Lung (tissue), 12 donors: ENCODE measurements around the gene ZNF600. TPM values are rescaled to one million over a fixed set of nuclear protein-coding genes. Genes with fewer than 3 reads are reported as not detected.
"Not testable (repeated sequence)": the region's sequence is repeated elsewhere in the genome, so short reads cannot be mapped to it uniquely, and the experiment has no call there.

Experiments
- ATAC-seq: fragments of 200-7000 bp; cut with Tn5 transposase; one replicate; pipeline ENCODE4 v1.9.1; 2020; ENCODE audit warnings: moderate number of reproducible peaks; ENCODE audit not compliant: insufficient read depth, low FRiP score
- DNase-seq, 3 donors: peaks; one replicate each; pipeline ENCODE4 v3.0.0-alpha.2; 2013 to 2017
- H3K27ac ChIP-seq, 2 donors: one replicate each; pipeline ENCODE4 v1.5.1; 2013; ENCODE audit warnings: mild to moderate bottlenecking in 2 of 2, moderate library complexity in 2 of 2, control low read depth in 1 of 2, inconsistent platforms in 1 of 2, low read depth in 1 of 2, low read length in 1 of 2
- H3K27me3 ChIP-seq, 3 donors: one replicate each; pipeline ENCODE4 v1.5.1; 2013; ENCODE audit warnings: low read length in 2 of 3; ENCODE audit not compliant: control insufficient read depth in 3 of 3, insufficient read depth in 3 of 3
- H3K36me3 ChIP-seq, 4 donors: one replicate each; pipeline ENCODE4 v1.5.1; 2013; ENCODE audit warnings: low read length in 4 of 4, mild to moderate bottlenecking in 1 of 4, moderate library complexity in 1 of 4; ENCODE audit not compliant: control insufficient read depth in 4 of 4, insufficient read depth in 4 of 4
- H3K4me1 ChIP-seq, 5 donors: one replicate each; pipeline ENCODE4 v1.5.1; 2013; ENCODE audit warnings: low read length in 5 of 5, mild to moderate bottlenecking in 2 of 5, moderate library complexity in 1 of 5; ENCODE audit not compliant: control insufficient read depth in 5 of 5, insufficient read depth in 5 of 5
- H3K4me3 ChIP-seq: one replicate; pipeline ENCODE4 v1.5.1; 2013; ENCODE audit warnings: mild to moderate bottlenecking, control low read depth, moderate library complexity
- H3K9ac ChIP-seq, 2 donors: one replicate each; pipeline ENCODE4 v1.5.1; 2013; ENCODE audit warnings: low read length in 2 of 2, control low read depth in 1 of 2; ENCODE audit not compliant: insufficient read depth in 1 of 2
- H3K9me3 ChIP-seq, 4 donors: one replicate each; pipeline ENCODE4 v1.5.1; 2013; ENCODE audit warnings: low read length in 3 of 4, mild to moderate bottlenecking in 1 of 4, moderate library complexity in 1 of 4; ENCODE audit not compliant: control insufficient read depth in 4 of 4, insufficient read depth in 3 of 4
- WGBS, 2 donors: extraction: QIAGEN DNeasy Blood & Tissue Kit; methylation state at CpG; one replicate each; pipeline ENCODE4 v1.1.7; 2013; 5-methylcytosine and 5-hydroxymethylcytosine counted together
- polyA plus RNA-seq, 2 donors: library from polyadenylated mRNA; stranded (reverse); fragments of 200-250 nt; gene quantifications; one replicate each; pipeline ENCODE4 v1.2.1, GENCODE V29; 2013
- total RNA-seq, 2 donors: library from RNA; depleted of rRNA in 1 of 2; stranded (reverse); fragments of >200 nt in 1 of 2; gene quantifications; one replicate each; pipeline ENCODE4 v1.2.1, GENCODE V29; 2014 to 2021
- TF ChIP-seq, protein P1 (sequence below): IDR thresholded peaks from 2 replicates; pipeline ENCODE4 v1.5.1; 2012; ENCODE audit warnings: mild to moderate bottlenecking; ENCODE audit errors: control extremely low read depth, extremely low read depth
- donor health status: control.
- donor health status: control.
- donor health status: Bipolar disorder and iron deficiency.
- donor health status: healthy.
- donor health status: DM: yes; HTN: yes; CAD: no.

The ZNF600 gene
- total and polyA plus RNA-seq, 4 donors = 3.5 to 14.8 (median 10.8) TPM

DNA sequence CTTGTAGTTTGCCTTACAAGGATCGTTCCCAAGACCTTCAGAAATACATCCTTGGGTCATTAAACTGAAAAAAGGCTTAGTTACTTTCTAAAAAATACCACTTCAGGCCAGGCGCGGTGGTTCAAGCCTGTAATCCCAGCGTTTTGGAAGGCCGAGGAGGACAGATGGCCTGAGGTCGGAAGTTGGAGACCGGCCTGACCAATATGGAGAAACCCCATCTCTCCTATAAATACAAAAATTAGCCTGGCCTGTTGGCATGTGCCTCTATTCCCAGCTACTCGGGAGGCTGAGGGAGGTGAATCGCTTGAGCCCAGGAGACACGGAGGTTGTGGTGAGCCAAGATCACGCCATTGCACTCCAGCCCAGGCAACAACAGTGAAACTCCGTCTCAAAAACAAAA, 37.1 kb upstream of the ZNF600 start:
- Histone ChIP-seq H3K9me3 (peaks cover 0 to 5% (median 0%) of the 10 kb centered on the region in 4 donors), H3K9ac (no peak overlapping the region), H3K27me3 (no peaks in the 10 kb centered on the region), H3K27ac (no peak overlapping the region), H3K4me1 (no peaks in the 10 kb centered on the region), H3K4me3 (no peak overlapping the region), H3K36me3 (no peaks in the 10 kb centered on the region)
- 96 to 97% methylated on average over 12 of the region's 12 CpGs for WGBS, 2 donors
- DNase-seq = no peak
- no peak for ATAC-seq
- TF ChIP-seq, protein P1, sequence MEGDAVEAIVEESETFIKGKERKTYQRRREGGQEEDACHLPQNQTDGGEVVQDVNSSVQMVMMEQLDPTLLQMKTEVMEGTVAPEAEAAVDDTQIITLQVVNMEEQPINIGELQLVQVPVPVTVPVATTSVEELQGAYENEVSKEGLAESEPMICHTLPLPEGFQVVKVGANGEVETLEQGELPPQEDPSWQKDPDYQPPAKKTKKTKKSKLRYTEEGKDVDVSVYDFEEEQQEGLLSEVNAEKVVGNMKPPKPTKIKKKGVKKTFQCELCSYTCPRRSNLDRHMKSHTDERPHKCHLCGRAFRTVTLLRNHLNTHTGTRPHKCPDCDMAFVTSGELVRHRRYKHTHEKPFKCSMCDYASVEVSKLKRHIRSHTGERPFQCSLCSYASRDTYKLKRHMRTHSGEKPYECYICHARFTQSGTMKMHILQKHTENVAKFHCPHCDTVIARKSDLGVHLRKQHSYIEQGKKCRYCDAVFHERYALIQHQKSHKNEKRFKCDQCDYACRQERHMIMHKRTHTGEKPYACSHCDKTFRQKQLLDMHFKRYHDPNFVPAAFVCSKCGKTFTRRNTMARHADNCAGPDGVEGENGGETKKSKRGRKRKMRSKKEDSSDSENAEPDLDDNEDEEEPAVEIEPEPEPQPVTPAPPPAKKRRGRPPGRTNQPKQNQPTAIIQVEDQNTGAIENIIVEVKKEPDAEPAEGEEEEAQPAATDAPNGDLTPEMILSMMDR = no peak

DNA sequence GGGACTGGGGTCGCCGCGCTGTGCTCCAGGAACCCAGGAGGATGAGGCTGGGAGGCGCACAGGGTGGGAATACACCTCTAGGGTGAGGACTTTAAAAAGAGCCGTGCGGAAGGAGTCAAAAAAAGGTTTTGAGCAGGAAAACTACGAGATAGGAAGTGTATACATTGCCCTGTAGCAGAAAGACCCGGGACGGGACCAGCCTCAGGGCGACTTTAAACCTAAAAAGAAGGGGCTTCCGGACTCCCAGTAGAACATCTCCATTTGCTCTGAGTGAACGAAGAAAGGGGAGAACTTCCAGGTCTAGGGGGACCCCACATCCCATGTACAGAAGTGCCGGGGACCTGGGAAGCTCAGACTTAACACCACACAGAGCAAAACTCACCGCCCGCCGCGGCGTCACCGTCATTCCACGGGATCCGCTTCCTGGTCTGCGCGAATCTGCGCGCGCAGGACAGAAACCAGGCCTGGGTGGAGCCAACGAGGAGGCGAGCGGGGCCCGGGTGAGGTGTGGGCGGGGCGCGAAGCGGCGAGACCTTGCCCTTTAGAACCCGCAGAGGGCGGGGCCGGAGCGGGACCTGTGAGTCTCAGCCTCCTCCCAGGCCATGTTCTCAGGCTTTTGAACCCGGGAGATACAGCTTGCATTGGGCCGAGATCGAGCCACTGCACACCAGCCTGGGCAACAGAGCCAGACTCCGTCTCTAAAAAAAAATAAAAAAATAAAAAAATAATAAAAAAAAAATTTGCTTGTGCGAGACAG, 34.8 kb upstream of the ZNF600 start, which contains the start of gene ZNF28:
ZNF28 (minus strand) TSS at position 430 of the 757 bp plus-strand sequence. CDS start 3,675 bp downstream, outside the sequence.
- not testable (repeated sequence) for H3K36me3 ChIP-seq, H3K9me3 ChIP-seq, H3K4me1 ChIP-seq, H3K27me3 ChIP-seq
- H3K27ac ChIP-seq = peak within 1 kb of the TSS; percentile 47 to 67
- ATAC-seq (peak; percentile 99), DNase-seq (peak; percentile 43 to 70 (median 63))
- H3K4me3 ChIP-seq = peak within 1 kb of the TSS; percentile 22
- 2 to 3% methylated on average over 22 to 28 of the region's 44 CpGs for WGBS, 2 donors
- H3K9ac ChIP-seq = peak within 1 kb of the TSS in 1 of 2 donors; percentile 74

DNA sequence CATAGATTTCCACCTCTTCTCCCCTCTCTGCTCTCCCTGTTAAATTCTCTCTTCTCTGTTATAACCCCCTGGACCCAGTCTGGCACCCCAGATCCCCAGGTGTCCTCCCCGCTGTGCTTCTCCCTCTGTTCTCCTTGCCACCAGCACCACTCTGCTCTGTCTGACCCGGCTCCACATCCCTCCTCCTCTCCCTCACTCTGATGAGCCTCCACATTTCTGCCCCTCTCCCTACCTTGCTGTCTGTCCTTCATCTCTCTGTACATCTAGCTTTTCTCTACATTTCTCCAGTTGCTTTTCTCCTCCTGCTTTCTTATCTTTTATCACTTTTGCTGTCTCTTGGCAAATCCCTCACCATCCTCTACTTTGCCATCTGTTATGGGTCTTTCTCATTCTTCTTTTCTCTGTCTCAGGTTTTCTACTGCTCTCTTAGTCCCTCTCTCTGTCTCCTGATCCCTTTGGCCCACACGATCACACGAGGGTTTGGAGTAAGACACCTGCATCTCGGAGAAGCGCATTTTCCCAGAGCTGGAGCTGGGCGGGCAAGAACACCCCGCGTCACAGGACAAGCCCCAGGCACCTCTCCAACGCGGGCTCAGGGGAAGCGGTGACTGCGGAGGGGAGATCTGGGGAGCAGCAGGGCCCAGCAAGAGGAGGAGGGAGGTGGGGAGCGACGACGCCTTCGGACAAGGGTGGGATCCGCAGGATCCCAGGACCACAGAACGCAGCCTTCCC, 34.0 kb upstream of the ZNF600 start:
- ATAC-seq (peak; percentile 22), DNase-seq (peak; percentile 2 to 37 (median 9))
- Histone ChIP-seq H3K27ac (peak overlapping the region in 1 of 2 donors; percentile 67), H3K4me3 (peak overlapping the region; percentile 22)
- H3K27me3 ChIP-seq, H3K4me1 ChIP-seq, H3K9ac ChIP-seq, H3K9me3 ChIP-seq, H3K36me3 ChIP-seq: not testable (repeated sequence)
- WGBS, 2 donors = 7 to 10% methylated on average over 13 to 18 of the region's 19 CpGs

DNA sequence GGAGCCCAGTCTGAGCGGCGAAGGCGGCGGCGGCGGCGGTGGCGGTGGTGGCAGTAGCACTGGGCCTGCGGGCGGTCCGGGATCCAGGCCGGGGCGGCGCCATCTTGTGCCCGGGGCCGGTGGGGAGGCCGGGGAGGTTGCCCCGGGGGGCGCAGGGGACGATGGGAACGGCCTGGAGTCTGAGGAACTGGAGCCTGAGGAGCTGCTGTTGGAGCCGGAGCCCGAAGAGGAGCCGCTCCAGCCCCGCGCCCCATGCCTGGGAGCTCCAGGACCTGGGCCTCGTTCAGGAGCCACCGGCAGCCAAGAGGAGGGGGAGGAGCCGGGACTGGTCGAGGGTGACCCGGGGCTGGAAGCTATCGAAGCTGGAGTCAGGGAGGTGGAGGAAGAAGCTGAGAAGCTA, 23.2 kb upstream of the ZNF600 start:
- H3K27me3 ChIP-seq = no peaks in the 10 kb centered on the region
- peaks cover 0 to 32% (median 0%) of the 10 kb centered on the region in 4 donors for H3K9me3 ChIP-seq
- DNase-seq (no peak), ATAC-seq (no peak)
- TF ChIP-seq, protein P1 = no peak
- H3K9ac ChIP-seq = no peak overlapping the region
- no peak overlapping the region for H3K4me3 ChIP-seq
- H3K4me1 ChIP-seq = no peaks in the 10 kb centered on the region
- WGBS, 2 donors = 94% methylated on average over 31 to 32 of the region's 32 CpGs
- no peak overlapping the region for H3K27ac ChIP-seq
- H3K36me3 ChIP-seq = peaks cover 5 to 20% (median 9%) of the 10 kb centered on the region in 4 donors

DNA sequence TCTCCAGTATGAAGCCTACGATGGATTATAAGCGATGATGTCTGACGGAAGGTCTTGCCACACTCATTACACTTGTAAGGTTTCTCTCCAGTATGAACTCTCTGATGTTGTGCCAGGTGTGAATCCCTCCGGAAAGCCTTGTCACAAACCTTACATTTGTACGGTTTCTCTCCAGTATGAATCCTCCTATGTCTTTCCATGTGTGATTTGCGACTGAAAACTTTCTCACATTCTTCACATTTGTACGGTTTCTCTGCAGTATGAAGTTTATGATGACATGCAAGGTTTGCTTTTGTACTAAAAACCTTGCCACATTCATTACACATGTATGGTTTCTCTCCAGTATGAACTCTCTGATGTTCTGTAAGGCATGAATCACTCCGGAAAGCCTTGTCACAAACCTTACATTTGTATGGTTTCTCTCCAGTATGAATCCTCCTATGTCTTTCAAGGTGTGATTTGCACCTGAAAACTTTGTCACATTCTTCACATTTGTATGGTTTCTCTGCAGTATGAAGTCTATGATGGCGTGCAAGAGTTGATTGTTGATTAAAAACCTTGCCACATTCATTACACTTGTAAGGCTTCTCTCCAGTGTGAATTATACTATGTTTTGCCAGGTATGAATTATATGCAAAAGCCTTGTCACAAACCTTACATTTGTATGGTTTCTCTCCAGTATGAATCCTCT, 13.5 kb upstream of the ZNF600 start:
- not testable (repeated sequence) for H3K27ac ChIP-seq, H3K27me3 ChIP-seq, DNase-seq, H3K4me1 ChIP-seq, H3K9ac ChIP-seq, ATAC-seq, H3K4me3 ChIP-seq
- peaks cover 12 to 46% (median 29%) of the 10 kb centered on the region in 4 donors for H3K9me3 ChIP-seq
- H3K36me3 ChIP-seq = peaks cover 24 to 46% (median 34%) of the 10 kb centered on the region in 4 donors
- WGBS, 2 donors = 96 to 97% methylated on average over 9 of the region's 9 CpGs
